ENCODE data around the gene CLOCK.

CLOCK gene

GRCh38 chr4:55386840-55387239, 159.9 kb downstream of the CLOCK start:
- H3K36me3 ChIP-seq (ENCODE audit: low read length): no peaks in the 10 kb centered on the region
- no peaks in the 10 kb centered on the region for H3F3A ChIP-seq (ENCODE audit: insufficient read depth)
- H3K27ac ChIP-seq (ENCODE audit: low read depth, low read length): no peak overlapping the region
- H3K27me3 ChIP-seq (ENCODE audit: low read length): no peaks in the 10 kb centered on the region
- no peak overlapping the region for H2AFZ ChIP-seq (ENCODE audit: low read depth, low read length, severe bottlenecking)
- no peaks in the 10 kb centered on the region for H3K79me2 ChIP-seq (ENCODE audit: insufficient read depth, low read length)
- no peaks in the 10 kb centered on the region for H3K9me2 ChIP-seq (replicated peaks; ENCODE audit: insufficient read depth, low read length)
- no peak overlapping the region for H3K4me3 ChIP-seq (ENCODE audit: insufficient read depth, low read length, poor library complexity, severe bottlenecking)
- H3K4me2 ChIP-seq (ENCODE audit: low read depth, low read length, poor library complexity, severe bottlenecking): no peak overlapping the region
- H3K9me3 ChIP-seq (ENCODE audit: insufficient read depth, low read length): no peaks in the 10 kb centered on the region
- no peak overlapping the region for H3K9ac ChIP-seq (ENCODE audit: low read length)
- no peaks in the 10 kb centered on the region for H4K20me1 ChIP-seq (ENCODE audit: low read depth, low read length)
- no peak for TF ChIP-seq EZH2phosphoT487 (conservative IDR thresholded peaks at IDR 0.05; ENCODE audit: low read length)
- TF ChIP-seq, protein P1, sequence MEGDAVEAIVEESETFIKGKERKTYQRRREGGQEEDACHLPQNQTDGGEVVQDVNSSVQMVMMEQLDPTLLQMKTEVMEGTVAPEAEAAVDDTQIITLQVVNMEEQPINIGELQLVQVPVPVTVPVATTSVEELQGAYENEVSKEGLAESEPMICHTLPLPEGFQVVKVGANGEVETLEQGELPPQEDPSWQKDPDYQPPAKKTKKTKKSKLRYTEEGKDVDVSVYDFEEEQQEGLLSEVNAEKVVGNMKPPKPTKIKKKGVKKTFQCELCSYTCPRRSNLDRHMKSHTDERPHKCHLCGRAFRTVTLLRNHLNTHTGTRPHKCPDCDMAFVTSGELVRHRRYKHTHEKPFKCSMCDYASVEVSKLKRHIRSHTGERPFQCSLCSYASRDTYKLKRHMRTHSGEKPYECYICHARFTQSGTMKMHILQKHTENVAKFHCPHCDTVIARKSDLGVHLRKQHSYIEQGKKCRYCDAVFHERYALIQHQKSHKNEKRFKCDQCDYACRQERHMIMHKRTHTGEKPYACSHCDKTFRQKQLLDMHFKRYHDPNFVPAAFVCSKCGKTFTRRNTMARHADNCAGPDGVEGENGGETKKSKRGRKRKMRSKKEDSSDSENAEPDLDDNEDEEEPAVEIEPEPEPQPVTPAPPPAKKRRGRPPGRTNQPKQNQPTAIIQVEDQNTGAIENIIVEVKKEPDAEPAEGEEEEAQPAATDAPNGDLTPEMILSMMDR (IDR thresholded peaks at IDR 0.05; ENCODE audit: insufficient read depth, low read length, poor library complexity, severe bottlenecking): no peak

DNA sequence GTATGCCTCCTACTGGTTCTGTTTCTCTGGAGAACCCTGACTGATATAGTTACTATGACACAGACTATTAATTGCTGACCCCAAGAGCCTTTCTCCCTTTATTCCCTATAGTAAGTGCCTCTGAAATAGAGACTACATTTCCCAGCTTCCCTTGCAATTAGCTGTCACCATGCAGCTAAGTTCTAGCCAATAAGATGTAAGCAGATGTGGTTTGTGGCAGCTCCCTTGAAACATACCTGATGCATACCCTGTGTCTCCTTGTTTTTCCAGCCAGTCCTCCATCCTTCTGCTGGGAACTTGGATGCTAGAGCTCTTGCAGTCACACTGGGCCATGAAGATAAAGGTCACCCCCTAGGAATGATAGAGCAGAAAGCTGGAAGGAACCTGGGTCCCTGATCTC, 160.6 kb downstream of the CLOCK start:
- no peaks in the 10 kb centered on the region for H3K79me2 ChIP-seq (ENCODE audit: insufficient read depth, low read length)
- H3K27me3 ChIP-seq (ENCODE audit: low read length): no peaks in the 10 kb centered on the region
- no peak overlapping the region for H3K27ac ChIP-seq (ENCODE audit: low read depth, low read length)
- TF ChIP-seq, protein P1 (IDR thresholded peaks at IDR 0.05; ENCODE audit: insufficient read depth, low read length, poor library complexity, severe bottlenecking): no peak
- no peak for TF ChIP-seq EZH2phosphoT487 (conservative IDR thresholded peaks at IDR 0.05; ENCODE audit: low read length)
- H4K20me1 ChIP-seq (ENCODE audit: low read depth, low read length): no peaks in the 10 kb centered on the region
- no peak overlapping the region for H3K4me3 ChIP-seq (ENCODE audit: insufficient read depth, low read length, poor library complexity, severe bottlenecking)
- no peaks in the 10 kb centered on the region for H3F3A ChIP-seq (ENCODE audit: insufficient read depth)
- no peak overlapping the region for H3K9ac ChIP-seq (ENCODE audit: low read length)
- H3K4me2 ChIP-seq (ENCODE audit: low read depth, low read length, poor library complexity, severe bottlenecking): no peak overlapping the region
- H3K9me2 ChIP-seq (replicated peaks; ENCODE audit: insufficient read depth, low read length): no peaks in the 10 kb centered on the region
- H3K36me3 ChIP-seq (ENCODE audit: low read length): no peaks in the 10 kb centered on the region
- H2AFZ ChIP-seq (ENCODE audit: low read depth, low read length, severe bottlenecking): no peak overlapping the region
- no peaks in the 10 kb centered on the region for H3K9me3 ChIP-seq (ENCODE audit: insufficient read depth, low read length)

DNA sequence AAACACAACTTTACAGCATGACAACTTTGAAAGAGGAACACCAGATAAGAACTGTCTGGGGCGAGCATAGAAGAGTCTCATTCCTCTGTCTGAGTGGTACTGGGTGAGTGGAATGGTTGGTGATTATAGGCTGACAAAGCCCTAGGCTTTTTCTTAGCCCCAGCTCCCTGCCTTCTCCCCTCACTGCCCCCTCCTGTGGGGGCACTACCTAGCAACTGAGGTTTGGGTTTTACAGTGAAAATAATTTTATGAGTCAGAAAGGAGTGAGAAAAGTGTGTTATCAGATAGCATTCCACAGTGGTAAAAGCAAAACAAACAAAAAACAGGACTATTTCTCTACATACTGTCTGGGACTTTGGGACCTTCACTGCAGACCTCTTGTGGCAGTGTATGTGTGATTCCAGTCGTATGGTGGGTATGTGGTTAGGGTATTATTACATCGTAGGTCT, 161.5 kb downstream of the CLOCK start:
- no peaks in the 10 kb centered on the region for H3K9me3 ChIP-seq (ENCODE audit: insufficient read depth, low read length)
- H3K9me2 ChIP-seq (replicated peaks; ENCODE audit: insufficient read depth, low read length): no peaks in the 10 kb centered on the region
- no peaks in the 10 kb centered on the region for H3F3A ChIP-seq (ENCODE audit: insufficient read depth)
- H3K27ac ChIP-seq (ENCODE audit: low read depth, low read length): no peak overlapping the region
- no peaks in the 10 kb centered on the region for H4K20me1 ChIP-seq (ENCODE audit: low read depth, low read length)
- H3K79me2 ChIP-seq (ENCODE audit: insufficient read depth, low read length): no peaks in the 10 kb centered on the region
- H3K9ac ChIP-seq (ENCODE audit: low read length): no peak overlapping the region
- TF ChIP-seq, protein P1 (IDR thresholded peaks at IDR 0.05; ENCODE audit: insufficient read depth, low read length, poor library complexity, severe bottlenecking): no peak
- TF ChIP-seq EZH2phosphoT487 (conservative IDR thresholded peaks at IDR 0.05; ENCODE audit: low read length): no peak
- no peaks in the 10 kb centered on the region for H3K27me3 ChIP-seq (ENCODE audit: low read length)
- no peak overlapping the region for H3K4me3 ChIP-seq (ENCODE audit: insufficient read depth, low read length, poor library complexity, severe bottlenecking)
- H3K36me3 ChIP-seq (ENCODE audit: low read length): no peaks in the 10 kb centered on the region
- H3K4me2 ChIP-seq (ENCODE audit: low read depth, low read length, poor library complexity, severe bottlenecking): no peak overlapping the region
- H2AFZ ChIP-seq (ENCODE audit: low read depth, low read length, severe bottlenecking): no peak overlapping the region
